HG03139 (cell line): Measurements from ENCODE around the gene FTO.

Source experiments
- ATAC-seq: cut with Tn5 transposase; IDR thresholded peaks from one replicate; pipeline ENCODE4 v1.9.1; 2021; ENCODE audit not compliant: unreplicated experiment

Gene FTO

GRCh38 chr16:53924331-53925106 lies 220.6 kb downstream of the FTO start:
- no peak for ATAC-seq

- no peak for ATAC-seq
Observed at GRCh38 chr16:53925107-53925410, 221.1 kb downstream of the FTO start.

GRCh38 chr16:53925526-53925925 lies 221.6 kb downstream of the FTO start:
- ATAC-seq = no peak

- ATAC-seq = no peak
Observed at GRCh38 chr16:53926209-53926608, 222.3 kb downstream of the FTO start.

- ATAC-seq = no peak
Observed at GRCh38 chr16:53932975-53933374, 229.0 kb downstream of the FTO start.

GRCh38 chr16:53933407-53933806 lies 229.5 kb downstream of the FTO start:
- no peak for ATAC-seq

- ATAC-seq = no peak
Observed at GRCh38 chr16:53936052-53936451, 232.1 kb downstream of the FTO start.

- no peak for ATAC-seq
Observed at GRCh38 chr16:53936529-53936928, 232.6 kb downstream of the FTO start.

- ATAC-seq = no peak
Observed at GRCh38 chr16:53937161-53937880, 233.4 kb downstream of the FTO start.

- no peak for ATAC-seq
Observed at GRCh38 chr16:53944025-53944424, 240.1 kb downstream of the FTO start.

GRCh38 chr16:53945996-53946395 lies 242.0 kb downstream of the FTO start:
- no peak for ATAC-seq

- ATAC-seq = no peak
Observed at GRCh38 chr16:53946746-53947386, 242.9 kb downstream of the FTO start.

GRCh38 chr16:53947642-53948041 lies 243.7 kb downstream of the FTO start:
- ATAC-seq = no peak

GRCh38 chr16:53948326-53948725 lies 244.4 kb downstream of the FTO start:
- no peak for ATAC-seq

- ATAC-seq = no peak
Observed at GRCh38 chr16:53948734-53949430, 244.9 kb downstream of the FTO start.

GRCh38 chr16:53949715-53950410 lies 245.9 kb downstream of the FTO start:
- peak; percentile 56 for ATAC-seq

- no peak for ATAC-seq
Observed at GRCh38 chr16:53950677-53951076, 246.7 kb downstream of the FTO start.

- ATAC-seq = peak; percentile 54
Observed at GRCh38 chr16:53952215-53953208, 248.6 kb downstream of the FTO start.

- ATAC-seq = no peak
Observed at GRCh38 chr16:53953336-53953735, 249.4 kb downstream of the FTO start.
